ENCODE data around the gene AGRN. TPM values are rescaled to one million over a fixed set of nuclear protein-coding genes. Genes with fewer than 3 reads are reported as not detected.
"Not testable (repeated sequence)": the region's sequence is repeated elsewhere in the genome, so short reads cannot be mapped to it uniquely, and the experiment has no call there.

Gene AGRN
- total RNA-seq, 1 experiment from 2014 or later, result 134 TPM

GRCh38 chr1:985126-985525 lies 34.8 kb upstream of the AGRN start:
- Histone ChIP-seq H4K20me1 (ENCODE audit: insufficient read depth) (no peaks in the 10 kb centered on the region), H3K27ac (ENCODE audit: low read depth, low read length) (no peak overlapping the region), H3K4me2 (ENCODE audit: low read length) (no peak overlapping the region), H3K4me1 (ENCODE audit: control insufficient read depth in 1 of 2, insufficient read depth in 2 of 2, low read length in 2 of 2) (0 out of 4 replicates have a peak, but pooled peaks cover 0 to 2% of the 10 kb centered on the region in 2 experiments), H3K9ac (ENCODE audit: low read length) (no peak overlapping the region), H3K4me3 (replicated peaks in 1 of 2; ENCODE audit: low read depth in 1 of 2, low read length in 2 of 2) (no peak overlapping the region), H3K9me2 (ENCODE audit: insufficient read depth) (no peaks in the 10 kb centered on the region), H3K36me3 (ENCODE audit: control insufficient read depth in 1 of 2, insufficient read depth in 2 of 2, low read length in 2 of 2) (no peaks in the 10 kb centered on the region), H3K9me3 (ENCODE audit: control insufficient read depth in 1 of 2, insufficient read depth in 1 of 2, low read depth in 1 of 2, low read length in 2 of 2) (no peaks in the 10 kb centered on the region), H3K79me2 (ENCODE audit: insufficient read depth, low read length) (no peaks in the 10 kb centered on the region), H3K27me3 (ENCODE audit: insufficient read depth, low read length) (no peaks in the 10 kb centered on the region), H2AFZ (ENCODE audit: low read depth, low read length, poor library complexity, severe bottlenecking) (no peak overlapping the region)
- CTCF ChIA-PET, result interaction anchor here (0.7 to 2.8 kb wide), 6 partner anchors 8 to 307 kb away, joined by 3 to 18 read pairs (median 4); no protein-coding TSS in a partner anchor
- TF ChIP-seq EZH2phosphoT487 (IDR thresholded peaks at IDR 0.05; ENCODE audit: borderline replicate concordance) (no peak), SIN3A (IDR thresholded peaks at IDR 0.05; ENCODE audit: low read depth) (no peak)
- POLR2A ChIA-PET, result interaction anchor here (1.0 kb wide), 1 partner anchor 13 kb away, joined by 3 read pairs; no protein-coding TSS in a partner anchor
- BruUV-seq (replicated peaks), result no TSS peak
- RAD21 ChIA-PET (ENCODE audit: low non-redundant PET in 1 of 2, low total read pairs in 2 of 2, uncharacterized antibody in 2 of 2, unreplicated experiment in 2 of 2), result no interaction called here
- DNase-seq (ENCODE audit: low read depth, low spot score) (no peak), ATAC-seq (no peak)
- intact Hi-C loops (cut with micrococcal nuclease), result loop anchor here (2.0 kb wide), 2 partner anchors 16 to 306 kb away; partner anchors contain the start of gene HES4

GRCh38 chr1:988061-988460 lies 31.9 kb upstream of the AGRN start:
- CTCF ChIA-PET; DNase-seq (ENCODE audit: low read depth, low spot score); H3K9me3 ChIP-seq (ENCODE audit: control insufficient read depth in 1 of 2, insufficient read depth in 1 of 2, low read depth in 1 of 2, low read length in 2 of 2); H3K27me3 ChIP-seq (ENCODE audit: insufficient read depth, low read length); POLR2A ChIA-PET; H3K79me2 ChIP-seq (ENCODE audit: insufficient read depth, low read length); RAD21 ChIA-PET (ENCODE audit: low non-redundant PET in 1 of 2, low total read pairs in 2 of 2, uncharacterized antibody in 2 of 2, unreplicated experiment in 2 of 2); H4K20me1 ChIP-seq (ENCODE audit: insufficient read depth); ATAC-seq; H3K9me2 ChIP-seq (ENCODE audit: insufficient read depth); BruUV-seq (replicated peaks); H3K4me1 ChIP-seq (ENCODE audit: control insufficient read depth in 1 of 2, insufficient read depth in 2 of 2, low read length in 2 of 2); H3K27ac ChIP-seq (ENCODE audit: low read depth, low read length); H3K36me3 ChIP-seq (ENCODE audit: control insufficient read depth in 1 of 2, insufficient read depth in 2 of 2, low read length in 2 of 2); H3K4me3 ChIP-seq (replicated peaks in 1 of 2; ENCODE audit: low read depth in 1 of 2, low read length in 2 of 2); H3K4me2 ChIP-seq (ENCODE audit: low read length); H2AFZ ChIP-seq (ENCODE audit: low read depth, low read length, poor library complexity, severe bottlenecking); H3K9ac ChIP-seq (ENCODE audit: low read length); intact Hi-C loops (cut with micrococcal nuclease): not testable (repeated sequence)

GRCh38 chr1:991275-991674 lies 28.6 kb upstream of the AGRN start:
- H4K20me1 ChIP-seq (ENCODE audit: insufficient read depth); H3K9me2 ChIP-seq (ENCODE audit: insufficient read depth); H3K36me3 ChIP-seq (ENCODE audit: control insufficient read depth in 1 of 2, insufficient read depth in 2 of 2, low read length in 2 of 2); H3K4me3 ChIP-seq (replicated peaks in 1 of 2; ENCODE audit: low read depth in 1 of 2, low read length in 2 of 2); POLR2A ChIA-PET; H2AFZ ChIP-seq (ENCODE audit: low read depth, low read length, poor library complexity, severe bottlenecking); H3K9me3 ChIP-seq (ENCODE audit: control insufficient read depth in 1 of 2, insufficient read depth in 1 of 2, low read depth in 1 of 2, low read length in 2 of 2); ATAC-seq; H3K4me1 ChIP-seq (ENCODE audit: control insufficient read depth in 1 of 2, insufficient read depth in 2 of 2, low read length in 2 of 2); H3K79me2 ChIP-seq (ENCODE audit: insufficient read depth, low read length); H3K27ac ChIP-seq (ENCODE audit: low read depth, low read length); DNase-seq (ENCODE audit: low read depth, low spot score); CTCF ChIA-PET; H3K4me2 ChIP-seq (ENCODE audit: low read length); H3K9ac ChIP-seq (ENCODE audit: low read length); BruUV-seq (replicated peaks); RAD21 ChIA-PET (ENCODE audit: low non-redundant PET in 1 of 2, low total read pairs in 2 of 2, uncharacterized antibody in 2 of 2, unreplicated experiment in 2 of 2); intact Hi-C loops (cut with micrococcal nuclease); H3K27me3 ChIP-seq (ENCODE audit: insufficient read depth, low read length): not testable (repeated sequence)

All from HCT116 (cell line).